Neuronal stem cell (in vitro differentiated cells): ENCODE results near the gene PITPNM1.
"Not testable (repeated sequence)": the region's sequence is repeated elsewhere in the genome, so short reads cannot be mapped to it uniquely, and the experiment has no call there.

ENCODE experiments used
- DNase-seq: peaks from one replicate; pipeline ENCODE4 v3.0.0-alpha.2; 2013; ENCODE audit warnings: low spot score
- H2AFZ ChIP-seq: one replicate; pipeline ENCODE4 v1.6.1; 2013; ENCODE audit warnings: mild to moderate bottlenecking, low read length, inconsistent platforms
- H2AK5ac ChIP-seq: 2 replicates; pipeline ENCODE4 v1.6.1; 2013; ENCODE audit warnings: low read depth, mild to moderate bottlenecking, inconsistent platforms, low read length, moderate library complexity, mixed read lengths
- H2BK120ac ChIP-seq: 2 replicates; pipeline ENCODE4 v1.6.1; 2013; ENCODE audit warnings: low read depth, mild to moderate bottlenecking, inconsistent platforms, low read length, moderate library complexity, mixed read lengths
- H2BK12ac ChIP-seq: one replicate; pipeline ENCODE4 v1.6.1; 2013; ENCODE audit warnings: low read length, inconsistent platforms
- H2BK15ac ChIP-seq: 2 replicates; pipeline ENCODE4 v1.6.1; 2013; ENCODE audit warnings: mild to moderate bottlenecking, low read length, inconsistent platforms, mixed read lengths
- H2BK5ac ChIP-seq: one replicate; pipeline ENCODE4 v1.6.1; 2013; ENCODE audit warnings: inconsistent platforms, mild to moderate bottlenecking, low read length, moderate library complexity
- H3K14ac ChIP-seq: one replicate; pipeline ENCODE4 v1.6.1; 2013; ENCODE audit warnings: low read length, inconsistent platforms
- H3K18ac ChIP-seq: 2 replicates; pipeline ENCODE4 v1.6.1; 2013; ENCODE audit warnings: low read length, inconsistent platforms
- H3K23ac ChIP-seq: 2 replicates; pipeline ENCODE4 v1.6.1; 2013; ENCODE audit warnings: low read depth, mild to moderate bottlenecking, mixed read lengths, low read length, inconsistent platforms; ENCODE audit not compliant: poor library complexity
- H3K27ac ChIP-seq: replicated peaks from 3 replicates; pipeline ENCODE4 v1.5.1; 2013; ENCODE audit warnings: low read length, inconsistent platforms
- H3K27me3 ChIP-seq, 3 experiments: 2 replicates each; pipeline ENCODE4 v1.6.1; 2013; ENCODE audit warnings: low read length in 3 of 3, mild to moderate bottlenecking in 2 of 3, inconsistent platforms in 1 of 3, low read depth in 1 of 3, mixed read lengths in 1 of 3, moderate library complexity in 1 of 3; ENCODE audit not compliant: control insufficient read depth in 3 of 3, insufficient read depth in 3 of 3
- H3K36me3 ChIP-seq, 2 donors: replicated peaks in 1 of 2; 2 replicates each; pipeline ENCODE4 v1.6.1; 2013; ENCODE audit warnings: low read length in 2 of 2; ENCODE audit not compliant: control insufficient read depth in 2 of 2, insufficient read depth in 2 of 2
- H3K4ac ChIP-seq: 2 replicates; pipeline ENCODE4 v1.6.1; 2013; ENCODE audit warnings: inconsistent platforms, mild to moderate bottlenecking, low read length, moderate library complexity
- H3K4me1 ChIP-seq, 2 donors: 1 replicate in 1 of 2; 2 replicates in 1 of 2; pipeline ENCODE4 v1.6.1; 2013; ENCODE audit warnings: low read length in 2 of 2, low read depth in 1 of 2; ENCODE audit not compliant: control insufficient read depth in 2 of 2, insufficient read depth in 1 of 2
- H3K4me2 ChIP-seq: one replicate; pipeline ENCODE4 v1.6.1; 2013; ENCODE audit warnings: mild to moderate bottlenecking, low read length, inconsistent platforms; ENCODE audit not compliant: insufficient read depth, poor library complexity, severe bottlenecking
- H3K4me3 ChIP-seq, 2 donors: 2 replicates each; pipeline ENCODE4 v1.5.1; 2013; ENCODE audit warnings: low read length in 2 of 2, mild to moderate bottlenecking in 2 of 2, inconsistent platforms in 1 of 2, moderate library complexity in 1 of 2
- H3K79me1 ChIP-seq: one replicate; pipeline ENCODE4 v1.6.1; 2013; ENCODE audit warnings: low read depth, mild to moderate bottlenecking, inconsistent platforms, low read length, moderate library complexity
- H3K9ac ChIP-seq: one replicate; pipeline ENCODE4 v1.6.1; 2013; ENCODE audit warnings: mild to moderate bottlenecking, low read depth, low read length, inconsistent platforms; ENCODE audit not compliant: poor library complexity
- H3K9me3 ChIP-seq, 2 donors: replicated peaks in 1 of 2; 2 replicates each; pipeline versions ENCODE3 to v1.6.1; 2013; ENCODE audit warnings: low read length in 2 of 2, mild to moderate bottlenecking in 2 of 2, inconsistent platforms in 1 of 2, low read depth in 1 of 2, mixed read lengths in 1 of 2, moderate library complexity in 1 of 2; ENCODE audit not compliant: control insufficient read depth in 2 of 2, insufficient read depth in 1 of 2
- H4K8ac ChIP-seq: one replicate; pipeline ENCODE4 v1.6.1; 2013; ENCODE audit warnings: low read depth, mild to moderate bottlenecking, inconsistent platforms, low read length, moderate library complexity
- H4K91ac ChIP-seq: one replicate; pipeline ENCODE4 v1.6.1; 2013; ENCODE audit warnings: low read length, low read depth, mild to moderate bottlenecking, inconsistent platforms; ENCODE audit not compliant: poor library complexity
- WGBS, 2 donors: extraction: QIAGEN DNeasy Blood & Tissue Kit; methylation state at CpG; one replicate each; pipeline ENCODE4 v1.1.7; 2013; ENCODE audit warnings: missing lambda C conversion rate in 2 of 2, mixed read lengths in 1 of 2; ENCODE audit not compliant: insufficient read length in 2 of 2, insufficient replicate concordance in 1 of 2; ENCODE audit errors: extremely low coverage in 2 of 2; 5-methylcytosine and 5-hydroxymethylcytosine counted together

Gene PITPNM1

DNA sequence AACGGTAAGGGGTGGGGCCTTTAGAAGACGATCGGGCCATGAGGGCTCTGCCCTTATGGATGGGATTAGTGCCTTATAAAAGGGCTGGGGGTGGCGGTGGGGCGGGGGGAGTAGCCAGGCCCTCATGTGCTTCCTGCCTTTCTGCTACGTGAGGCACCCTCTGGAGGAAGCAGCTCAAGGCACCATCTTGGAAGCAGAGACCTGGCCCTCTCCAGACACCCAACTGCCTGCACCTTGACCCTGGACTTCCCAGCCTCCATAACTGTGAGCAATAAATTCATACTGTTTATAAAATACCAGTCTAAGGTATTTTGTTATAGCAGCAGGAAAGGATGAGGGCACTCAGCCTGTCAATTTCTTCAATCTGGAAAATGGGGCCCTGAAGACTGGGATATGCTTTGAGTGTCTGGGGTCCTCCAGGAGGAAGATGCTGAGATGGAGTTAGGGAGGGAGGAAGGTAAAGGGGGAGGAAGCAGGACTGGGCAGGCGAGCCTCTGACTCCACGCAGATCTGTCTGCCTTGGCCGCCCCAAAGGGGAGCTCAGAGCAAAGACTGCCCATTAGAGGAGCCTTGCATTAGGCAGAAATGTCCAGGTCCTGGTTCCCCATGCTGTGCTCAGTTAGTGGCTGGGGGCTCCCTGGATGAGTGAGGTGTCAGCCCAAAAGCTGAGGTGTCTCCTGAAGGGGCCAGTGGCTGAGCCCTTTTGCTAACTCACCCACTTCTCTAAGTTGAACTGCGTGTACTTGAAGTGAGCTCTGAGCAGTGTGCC is 12.8 kb upstream of the PITPNM1 start:
- peak overlapping the region; percentile 50 for H2AK5ac ChIP-seq
- H3K27ac ChIP-seq = no peak overlapping the region
- DNase-seq = no peak
- H3K4ac ChIP-seq = no peak overlapping the region
- H3K36me3 ChIP-seq = no peaks in the 10 kb centered on the region
- H4K8ac ChIP-seq = no peak overlapping the region
- WGBS, 2 donors = no CpG with 5 or more reads among the region's 10 CpGs
- H3K9ac ChIP-seq = no peak overlapping the region
- H3K14ac ChIP-seq = no peak overlapping the region
- no peaks in the 10 kb centered on the region for H3K79me1 ChIP-seq
- no peak overlapping the region for H2BK120ac ChIP-seq
- no peak overlapping the region for H2AFZ ChIP-seq
- H2BK12ac ChIP-seq = no peak overlapping the region
- H3K27me3 ChIP-seq = peaks cover 0 to 37% (median 5%) of the 10 kb centered on the region in 3 experiments
- H3K9me3 ChIP-seq = no peaks in the 10 kb centered on the region
- no peak overlapping the region for H3K18ac ChIP-seq
- H3K4me3 ChIP-seq = no peak overlapping the region
- peak overlapping the region; percentile 11 for H3K4me2 ChIP-seq
- no peak overlapping the region for H2BK15ac ChIP-seq
- no peaks in the 10 kb centered on the region for H3K4me1 ChIP-seq
- H4K91ac ChIP-seq = no peak overlapping the region
- H2BK5ac ChIP-seq = no peak overlapping the region
- no peak overlapping the region for H3K23ac ChIP-seq

DNA sequence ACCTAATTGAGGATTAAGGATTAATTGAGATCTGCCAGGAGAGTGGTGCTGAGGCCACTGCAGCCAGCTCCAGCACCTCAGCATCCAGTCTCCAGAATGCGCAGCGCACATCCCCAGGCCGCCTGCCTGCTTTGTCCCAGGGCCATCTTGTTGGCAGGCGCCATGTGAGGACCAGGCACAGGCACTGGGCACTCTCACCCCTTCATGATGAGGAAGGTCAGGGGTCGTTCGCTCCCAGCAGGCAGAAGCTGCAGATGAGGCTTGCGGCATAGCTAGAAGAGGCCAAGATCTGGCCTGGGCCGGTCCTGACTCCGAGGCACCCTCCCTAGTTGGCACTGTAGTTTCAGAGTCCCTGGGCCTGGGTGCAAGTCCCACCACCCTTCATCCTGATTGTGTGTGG is 11.6 kb upstream of the PITPNM1 start:
- H2BK12ac ChIP-seq = peak overlapping the region; percentile 14
- H2BK5ac ChIP-seq = no peak overlapping the region
- H3K23ac ChIP-seq = peak overlapping the region; percentile 52
- H4K91ac ChIP-seq = no peak overlapping the region
- no peak overlapping the region for H3K4me3 ChIP-seq
- no peak for DNase-seq
- H4K8ac ChIP-seq = no peak overlapping the region
- H2AK5ac ChIP-seq = peak overlapping the region; percentile 6
- no peak overlapping the region for H3K4me2 ChIP-seq
- H3K79me1 ChIP-seq = no peaks in the 10 kb centered on the region
- no peak overlapping the region for H2BK15ac ChIP-seq
- no peak overlapping the region for H3K14ac ChIP-seq
- H3K4me1 ChIP-seq = no peaks in the 10 kb centered on the region
- no peak overlapping the region for H3K27ac ChIP-seq
- H2AFZ ChIP-seq = no peak overlapping the region
- H3K9me3 ChIP-seq = no peaks in the 10 kb centered on the region
- no peak overlapping the region for H3K4ac ChIP-seq
- H2BK120ac ChIP-seq = no peak overlapping the region
- H3K36me3 ChIP-seq = no peaks in the 10 kb centered on the region
- peak overlapping the region; percentile 71 for H3K18ac ChIP-seq
- H3K27me3 ChIP-seq = peaks cover 0 to 37% (median 5%) of the 10 kb centered on the region in 3 experiments
- peak overlapping the region; percentile 50 for H3K9ac ChIP-seq
- WGBS, 2 donors = no CpG with 5 or more reads among the region's 9 CpGs

DNA sequence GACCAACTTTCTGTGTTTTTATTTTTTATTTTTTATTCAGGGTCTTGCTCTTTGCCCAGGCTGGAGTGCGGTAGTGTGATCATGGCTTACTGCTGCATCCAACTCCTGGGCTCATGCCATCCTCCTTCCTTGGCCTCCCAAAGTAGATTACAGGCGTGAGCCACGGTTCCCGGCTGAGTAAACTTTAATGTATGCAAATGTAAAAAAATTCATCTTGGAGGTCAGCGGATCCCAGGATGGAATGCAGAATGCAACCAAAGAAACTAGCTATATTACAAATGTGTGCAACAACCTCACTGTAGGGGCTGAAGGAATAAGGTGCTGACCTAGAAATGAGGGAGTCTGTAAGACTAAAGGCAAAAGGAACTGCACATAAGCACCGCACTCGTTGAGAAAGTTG is 9.0 kb upstream of the PITPNM1 start:
- H3K27ac ChIP-seq = no peak overlapping the region
- no peak overlapping the region for H2BK120ac ChIP-seq
- no peak overlapping the region for H3K23ac ChIP-seq
- no peak overlapping the region for H3K18ac ChIP-seq
- H3K27me3 ChIP-seq = peaks cover 0 to 34% (median 7%) of the 10 kb centered on the region in 3 experiments
- H3K36me3 ChIP-seq = no peaks in the 10 kb centered on the region
- H2AK5ac ChIP-seq = no peak overlapping the region
- no peaks in the 10 kb centered on the region for H3K79me1 ChIP-seq
- no peak overlapping the region for H3K14ac ChIP-seq
- no peak overlapping the region for H4K91ac ChIP-seq
- H3K4me1 ChIP-seq = peaks cover under 1% of the 10 kb centered on the region in 2 donors
- H2AFZ ChIP-seq = no peak overlapping the region
- no peak overlapping the region for H2BK12ac ChIP-seq
- no peak overlapping the region for H3K4me3 ChIP-seq
- no peak overlapping the region for H3K4ac ChIP-seq
- no peak overlapping the region for H2BK15ac ChIP-seq
- no peak overlapping the region for H3K9ac ChIP-seq
- no peak overlapping the region for H4K8ac ChIP-seq
- no peaks in the 10 kb centered on the region for H3K9me3 ChIP-seq
- no peak overlapping the region for H3K4me2 ChIP-seq
- no peak for DNase-seq
- H2BK5ac ChIP-seq = no peak overlapping the region
- WGBS, 2 donors = no CpG with 5 or more reads among the region's 7 CpGs

DNA sequence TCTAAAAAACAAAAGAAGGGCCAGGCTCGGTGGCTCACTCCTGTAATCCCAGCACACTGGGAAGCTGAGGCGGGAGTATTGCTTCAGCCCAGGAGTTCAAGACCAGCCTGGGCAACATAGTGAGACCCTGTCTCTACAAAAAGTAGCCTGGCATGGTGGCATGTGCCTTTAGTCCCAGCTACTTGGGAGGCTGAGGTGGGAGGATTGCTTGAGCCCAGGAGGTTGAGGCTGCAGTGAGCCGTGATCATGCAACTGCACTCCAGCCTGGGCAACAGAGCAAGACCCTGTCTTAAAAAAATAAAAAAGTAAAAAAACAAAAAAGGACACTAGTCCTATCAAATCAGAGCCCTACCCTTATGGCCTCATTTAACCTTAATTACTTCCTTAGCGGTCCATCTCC is 6.4 kb upstream of the PITPNM1 start:
- not testable (repeated sequence) for H3K79me1 ChIP-seq, H3K4me2 ChIP-seq, H3K36me3 ChIP-seq, H2AFZ ChIP-seq, H3K27ac ChIP-seq, H3K9me3 ChIP-seq, H2AK5ac ChIP-seq, H2BK12ac ChIP-seq, H4K8ac ChIP-seq, H2BK15ac ChIP-seq, H3K23ac ChIP-seq, H3K18ac ChIP-seq, H4K91ac ChIP-seq, DNase-seq, H3K14ac ChIP-seq, H3K4ac ChIP-seq, H2BK5ac ChIP-seq, H3K9ac ChIP-seq, H2BK120ac ChIP-seq, H3K4me3 ChIP-seq
- Histone ChIP-seq H3K27me3 (peaks cover 0 to 25% (median 7%) of the 10 kb centered on the region in 3 experiments), H3K4me1 (peaks cover 8 to 12% of the 10 kb centered on the region in 2 donors)
- no CpG with 5 or more reads among the region's 4 CpGs for WGBS, 2 donors
